HepG2 (cell line): ENCODE measurements around the gene KCNQ2. TPM values are rescaled to one million over a fixed set of nuclear protein-coding genes. Genes with fewer than 3 reads are reported as not detected.

Experiments
- BCL6 ChIP-seq: IDR thresholded peaks from 2 replicates; pipeline ENCODE4 v1.6.1; 2016; ENCODE audit warnings: missing genetic modification reagents, missing compliant biosample characterization
- BORCS8-MEF2B ChIP-seq: sonication (generic); formaldehyde crosslinking; IDR thresholded peaks from 2 replicates; pipeline ENCODE4 v1.8.0; 2022; ENCODE audit warnings: mild to moderate bottlenecking, missing genetic modification reagents
- CSRNP1 ChIP-seq: sonication (generic); formaldehyde crosslinking; IDR thresholded peaks from 2 replicates; pipeline ENCODE4 v1.8.1; 2023; ENCODE audit warnings: mild to moderate bottlenecking, missing genetic modification reagents
- FIP1L1 ChIP-seq: fragments of 200-400 bp; formaldehyde crosslinking; IDR thresholded peaks from 2 replicates; pipeline ENCODE4 v1.6.1; 2018; ENCODE audit warnings: low read depth, mild to moderate bottlenecking, low read length, moderate library complexity, borderline replicate concordance; ENCODE audit not compliant: insufficient read depth
- FOSL2 ChIP-seq: sonication (generic); formaldehyde crosslinking; IDR thresholded peaks from 2 replicates; pipeline ENCODE4 v1.4.0; 2020; ENCODE audit warnings: missing genetic modification reagents
- GLI4 ChIP-seq: sonication (generic); formaldehyde crosslinking; IDR thresholded peaks from 2 replicates; pipeline ENCODE4 v1.5.1; 2020; ENCODE audit warnings: missing genetic modification reagents, mild to moderate bottlenecking, moderate library complexity, borderline replicate concordance
- HDAC2 ChIP-seq: sonication (generic); formaldehyde crosslinking; IDR thresholded peaks from 2 replicates; pipeline ENCODE4 v1.4.0; 2020; ENCODE audit warnings: missing genetic modification reagents
- IRF9 ChIP-seq: sonication (generic); formaldehyde crosslinking; IDR thresholded peaks from 2 replicates; pipeline ENCODE4 v1.8.0; 2022; ENCODE audit warnings: missing genetic modification reagents, mild to moderate bottlenecking, borderline replicate concordance
- IRX3 ChIP-seq: sonication (generic); formaldehyde crosslinking; IDR thresholded peaks from 2 replicates; pipeline ENCODE4 v1.8.1; 2023; ENCODE audit warnings: mild to moderate bottlenecking, low read depth, missing genetic modification reagents, borderline replicate concordance
- MAFG ChIP-seq: sonication (generic); formaldehyde crosslinking; IDR thresholded peaks from 2 replicates; pipeline ENCODE4 v1.5.1; 2020; ENCODE audit warnings: mild to moderate bottlenecking, missing genetic modification reagents
- PITX1 ChIP-seq: sonication (generic); formaldehyde crosslinking; IDR thresholded peaks from 2 replicates; pipeline ENCODE4 v1.5.1; 2020; ENCODE audit warnings: mild to moderate bottlenecking, missing genetic modification reagents
- SETDB1 ChIP-seq: sonication (generic); formaldehyde crosslinking; IDR thresholded peaks from 2 replicates; pipeline ENCODE4 v1.5.1; 2020; ENCODE audit warnings: missing genetic modification reagents, mild to moderate bottlenecking, borderline replicate concordance
- TFAP4 ChIP-seq: sonication (generic); IDR thresholded peaks from 2 replicates; pipeline ENCODE4 v1.6.1; 2016; ENCODE audit warnings: low read depth, borderline replicate concordance
- ZNF10 ChIP-seq: sonication (generic); formaldehyde crosslinking; IDR thresholded peaks from 2 replicates; pipeline ENCODE4 v1.4.0; 2020; ENCODE audit warnings: mild to moderate bottlenecking, low read depth, missing genetic modification reagents, borderline replicate concordance
- ZNF225 ChIP-seq: sonication (generic); formaldehyde crosslinking; IDR thresholded peaks from 2 replicates; pipeline ENCODE4 v1.4.0; 2020; ENCODE audit warnings: mild to moderate bottlenecking, missing genetic modification reagents
- ZNF274 ChIP-seq: sonication (generic); formaldehyde crosslinking; IDR thresholded peaks from 2 replicates; pipeline ENCODE4 v1.5.1; 2020; ENCODE audit warnings: mild to moderate bottlenecking, missing genetic modification reagents
- ZNF281 ChIP-seq: sonication (generic); formaldehyde crosslinking; IDR thresholded peaks from 2 replicates; pipeline ENCODE4 v1.4.0; 2020; ENCODE audit warnings: missing genetic modification reagents, borderline replicate concordance
- ZNF512 ChIP-seq: sonication (generic); formaldehyde crosslinking; IDR thresholded peaks from 2 replicates; pipeline ENCODE4 v1.4.0; 2020; ENCODE audit warnings: mild to moderate bottlenecking, missing genetic modification reagents
- ZNF891 ChIP-seq: sonication (generic); formaldehyde crosslinking; IDR thresholded peaks from 2 replicates; pipeline ENCODE4 v1.5.0; 2020; ENCODE audit warnings: mild to moderate bottlenecking, missing genetic modification reagents
- polyA plus RNA-seq, 8 experiments: library from polyadenylated mRNA; depleted of rRNA in 3 of 8; stranded (reverse) in 7 of 8; unstranded in 1 of 8; fragments of >200 nt; fragmentation: Illumina TruSeq in 4 of 8; extraction: Trizol in 4 of 8; gene quantifications; 2 replicates each; pipeline versions ENCODE4 v1.2.1 to v1.2.3, GENCODE V29; 2011 to 2016; ENCODE audit warnings: low read depth in 4 of 8, missing spikeins in 1 of 8, mixed read lengths in 1 of 8; ENCODE audit not compliant: insufficient read depth in 1 of 8
- total RNA-seq, 5 experiments: library from RNA; depleted of rRNA; stranded (reverse); fragments of >200 nt; fragmentation: Illumina TruSeq; extraction: Trizol; gene quantifications; 2 replicates each; pipeline ENCODE4 v1.2.3, GENCODE V29; 2016; ENCODE audit warnings: low read depth in 1 of 5

Gene KCNQ2
- total and polyA plus RNA-seq, 2 of the 13 experiments (the other 11 are each of a cell fraction or from before 2014, with no cell fraction given): not detected

GRCh38 chr20:63363013-63363957 lies 109.2 kb downstream of the KCNQ2 start (continued):
- TF ChIP-seq PITX1 (CRISPR knock-in tag) (peak; percentile 75), ZNF281 (CRISPR knock-in tag) (peak; percentile 86), SETDB1 (CRISPR knock-in tag) (peak; percentile 66; the same call in 1 of the 2 replicates), FOSL2 (CRISPR knock-in tag) (peak; percentile 10; the same call in 1 of the 2 replicates), TFAP4 (peak; percentile 82), BORCS8-MEF2B (CRISPR knock-in tag) (peak; percentile 14; the same call in 1 of the 2 replicates), BCL6 (peak; percentile 44; the same call in 1 of the 2 replicates), IRX3 (CRISPR knock-in tag) (0 out of 2 replicates have a peak, but pooled peaks have one; percentile 32), ZNF10 (no peak), ZNF274 (CRISPR knock-in tag) (0 out of 2 replicates have a peak, but pooled peaks have one; percentile 36), ZNF891 (CRISPR knock-in tag) (peak; percentile 27; the same call in 1 of the 2 replicates), CSRNP1 (CRISPR knock-in tag) (peak; percentile 2; the same call in 1 of the 2 replicates), HDAC2 (CRISPR knock-in tag) (peak; percentile 39; the same call in 1 of the 2 replicates), GLI4 (CRISPR knock-in tag) (0 out of 2 replicates have a peak, but pooled peaks have one; percentile 14), ZNF512 (CRISPR knock-in tag) (no peak), MAFG (CRISPR knock-in tag) (peak; percentile 64), FIP1L1 (no peak), IRF9 (no peak; the same call in 1 of the 2 replicates), ZNF225 (CRISPR knock-in tag) (peak; percentile 62; the same call in 1 of the 2 replicates)
